Activated CD8-positive, alpha-beta memory T cell treated with anti-CD3 and anti-CD28 coated beads for 1 hour (primary cell): ENCODE results near the gene TSPAN18.

ENCODE experiments used
- DNase-seq, 2 donors: peaks; one replicate each; pipeline ENCODE4 v3.0.0-alpha.2; 2020; ENCODE audit warnings: low read depth in 1 of 2; ENCODE audit errors: extremely low read depth in 1 of 2

The TSPAN18 gene

DNA sequence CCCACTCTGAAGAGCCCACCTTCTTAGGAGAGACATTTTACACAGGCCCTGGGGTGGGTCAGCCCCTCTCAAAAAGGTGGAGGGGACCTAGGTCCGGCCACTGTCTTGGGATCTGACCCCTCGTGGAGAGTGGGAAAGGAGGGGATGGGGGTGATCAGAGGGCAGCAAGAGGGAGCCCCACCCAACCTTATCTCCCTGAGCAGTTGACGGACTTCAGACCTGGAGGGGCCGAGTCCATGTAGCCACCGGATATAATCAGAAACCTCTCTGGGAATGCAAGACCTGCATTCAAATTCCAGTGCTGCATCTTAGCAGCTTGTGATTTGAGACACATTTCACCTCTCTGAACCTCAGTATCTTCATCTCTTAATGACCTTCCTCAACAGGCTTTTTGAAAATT is 179.9 kb downstream of the TSPAN18 start:
- DNase-seq, result no peak

DNA sequence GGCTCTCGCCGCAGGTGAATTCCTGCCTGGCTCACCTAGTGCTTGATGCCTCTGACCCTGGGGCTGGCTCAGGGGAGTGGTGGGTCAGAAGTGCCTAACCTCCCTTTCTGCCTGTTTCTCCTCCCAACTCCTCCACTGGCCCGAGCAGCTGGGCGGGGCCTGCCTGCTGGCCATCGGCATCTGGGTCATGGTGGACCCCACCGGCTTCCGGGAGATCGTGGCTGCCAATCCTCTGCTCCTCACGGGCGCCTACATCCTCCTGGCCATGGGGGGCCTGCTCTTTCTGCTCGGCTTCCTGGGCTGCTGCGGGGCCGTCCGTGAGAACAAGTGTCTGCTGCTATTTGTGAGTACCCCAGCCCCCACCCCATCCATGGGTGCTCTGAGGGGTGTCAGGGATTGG is 182.8 kb downstream of the TSPAN18 start:
- no peak for DNase-seq

DNA sequence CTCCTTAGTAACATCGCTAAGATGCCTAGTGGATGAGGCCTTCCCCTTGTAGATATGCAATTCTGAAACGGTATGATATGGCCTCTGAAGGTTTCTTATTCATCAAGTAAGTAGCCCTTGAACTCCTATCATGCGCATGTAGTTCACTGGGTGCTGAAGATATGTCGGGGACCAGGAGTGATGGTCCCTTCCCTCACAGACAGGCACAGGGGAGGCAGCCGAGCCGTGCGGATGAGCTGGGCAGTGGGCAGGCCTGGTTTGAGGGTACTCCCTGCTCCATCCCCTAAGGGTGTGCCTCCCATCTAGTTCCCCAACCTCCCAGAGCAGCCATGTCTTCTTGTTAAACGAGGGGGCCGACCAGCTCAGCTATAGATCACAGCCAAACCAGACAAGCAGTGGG is 183.8 kb downstream of the TSPAN18 start:
- DNase-seq, result no peak

DNA sequence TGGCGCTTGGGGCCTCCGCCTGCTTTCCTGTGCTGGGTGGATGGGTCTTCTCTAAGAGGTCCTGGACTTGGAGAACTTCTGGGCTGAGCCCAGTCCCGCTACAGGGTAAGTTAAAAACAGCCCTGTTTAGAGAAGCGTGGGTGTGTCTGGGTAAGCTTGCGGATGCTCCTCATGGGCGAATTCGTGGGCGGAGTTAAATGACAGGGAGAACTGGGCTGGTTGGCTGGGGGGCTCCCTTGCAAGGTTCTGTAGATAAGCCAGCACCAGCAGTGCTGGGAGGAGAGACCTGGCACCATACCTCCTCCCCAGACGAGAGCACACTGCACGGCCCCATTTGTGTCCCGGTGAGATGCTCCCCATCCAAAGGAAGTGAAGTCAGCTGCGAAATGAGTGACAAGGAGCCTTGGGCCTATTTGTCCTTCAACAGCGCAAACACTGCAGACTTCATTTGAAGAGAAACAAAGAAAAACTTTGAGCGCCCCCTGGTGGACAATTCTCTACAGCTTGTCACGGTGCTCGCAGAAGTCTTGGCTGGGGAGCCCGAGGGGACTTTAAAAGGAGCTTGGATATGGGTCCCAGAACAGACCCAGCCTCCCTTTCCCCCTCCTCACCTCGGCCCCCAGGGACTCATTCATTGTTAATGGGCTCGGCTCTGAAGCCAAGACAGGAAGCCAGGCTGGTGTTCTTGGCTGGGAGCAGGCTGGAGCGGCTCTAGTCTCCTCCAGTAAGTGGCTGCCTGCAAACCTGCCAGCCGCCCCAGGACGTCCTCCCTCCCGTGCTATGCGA is 184.5 kb downstream of the TSPAN18 start:
- DNase-seq, result peak; percentile 54 to 81

DNA sequence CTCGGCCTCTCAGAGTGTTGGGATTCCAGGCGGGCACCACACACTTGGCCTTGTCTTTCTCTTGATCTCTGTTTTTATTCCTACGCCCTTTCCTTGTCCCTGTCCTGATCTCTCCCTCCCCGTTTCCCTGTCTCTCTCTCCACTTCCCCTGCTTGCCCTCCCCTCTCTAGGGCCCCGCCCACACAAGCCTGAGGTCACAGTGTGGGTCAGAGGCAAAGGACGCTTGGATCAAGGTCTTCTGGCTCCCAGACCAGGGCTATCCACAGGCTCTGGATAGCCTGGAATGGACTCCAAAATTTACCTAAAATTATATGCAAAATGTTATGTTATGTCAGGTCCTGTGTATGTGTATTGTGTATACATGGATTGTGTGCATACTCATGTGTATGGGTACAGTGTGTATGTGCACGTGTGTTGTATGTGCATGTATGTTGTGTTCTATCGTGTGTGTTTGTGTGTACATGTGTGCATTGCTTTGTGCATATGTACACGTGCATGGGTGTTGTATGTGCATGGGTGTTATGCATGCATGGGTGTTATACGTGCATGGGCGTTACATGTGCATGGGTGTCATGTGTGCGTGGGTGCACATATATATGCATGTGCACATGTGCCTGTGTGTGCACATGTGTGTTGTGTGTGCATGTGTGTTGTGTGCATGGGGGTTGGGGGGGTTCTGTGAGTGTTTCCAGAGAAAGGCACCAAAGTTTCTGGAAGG is 185.7 kb downstream of the TSPAN18 start:
- no peak for DNase-seq

DNA sequence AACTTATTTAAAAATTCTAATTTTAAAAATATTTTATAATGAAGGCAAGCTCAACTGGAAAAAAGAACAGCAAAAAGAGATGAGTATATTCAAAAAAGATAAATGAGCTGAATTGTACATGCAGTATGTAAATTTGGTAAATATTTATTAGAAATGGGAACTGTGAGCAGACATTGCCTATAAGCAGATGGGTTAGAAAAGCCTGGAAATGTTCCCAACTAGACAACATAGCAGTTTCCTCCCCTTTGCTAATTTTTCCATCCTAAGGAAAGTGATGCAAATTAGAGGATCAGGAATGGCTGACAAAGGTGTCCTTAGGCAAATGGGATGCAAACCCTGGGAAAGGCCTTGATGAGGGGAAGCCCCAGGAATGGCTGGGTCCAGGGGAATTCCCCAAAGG is 186.7 kb downstream of the TSPAN18 start:
- DNase-seq, result no peak

DNA sequence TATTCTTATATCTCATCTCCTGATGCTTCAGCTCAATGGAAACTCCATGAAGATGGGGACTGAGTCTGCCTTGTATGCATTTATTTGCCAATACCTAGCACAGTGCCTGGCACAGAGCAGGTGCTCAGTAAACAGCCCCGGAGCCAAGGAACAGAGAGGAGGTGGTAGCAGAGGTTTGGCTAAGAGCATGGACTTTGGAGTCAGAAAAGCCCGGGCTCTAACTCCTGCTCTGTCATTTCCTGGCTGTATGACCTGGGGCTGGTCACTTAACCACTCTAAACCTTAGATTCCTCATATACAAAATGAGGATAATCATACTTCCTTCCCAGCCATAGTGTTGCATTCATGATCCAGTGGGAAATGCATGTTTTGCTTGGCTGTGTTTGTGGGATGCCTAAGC is 187.3 kb downstream of the TSPAN18 start:
- DNase-seq, result no peak

DNA sequence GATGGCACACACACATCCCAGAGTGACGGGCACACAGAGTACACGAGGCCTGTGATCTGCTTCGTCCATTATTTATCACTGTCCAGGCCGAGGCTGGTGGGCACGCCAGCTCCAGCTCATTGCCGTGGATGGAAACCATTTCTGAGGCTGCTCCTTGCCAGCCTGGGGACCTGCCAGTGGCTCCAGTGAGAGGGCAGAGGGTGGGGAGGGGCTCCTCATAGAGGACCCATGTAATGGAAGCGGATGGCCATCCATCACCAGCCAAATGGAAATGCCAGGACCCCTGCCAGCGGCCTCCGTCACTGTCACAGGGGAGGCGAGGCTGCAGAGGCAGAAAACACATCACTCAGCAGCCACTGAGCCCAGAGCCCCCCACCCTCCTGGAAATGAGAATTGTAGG is 188.2 kb downstream of the TSPAN18 start:
- DNase-seq, result no peak

DNA sequence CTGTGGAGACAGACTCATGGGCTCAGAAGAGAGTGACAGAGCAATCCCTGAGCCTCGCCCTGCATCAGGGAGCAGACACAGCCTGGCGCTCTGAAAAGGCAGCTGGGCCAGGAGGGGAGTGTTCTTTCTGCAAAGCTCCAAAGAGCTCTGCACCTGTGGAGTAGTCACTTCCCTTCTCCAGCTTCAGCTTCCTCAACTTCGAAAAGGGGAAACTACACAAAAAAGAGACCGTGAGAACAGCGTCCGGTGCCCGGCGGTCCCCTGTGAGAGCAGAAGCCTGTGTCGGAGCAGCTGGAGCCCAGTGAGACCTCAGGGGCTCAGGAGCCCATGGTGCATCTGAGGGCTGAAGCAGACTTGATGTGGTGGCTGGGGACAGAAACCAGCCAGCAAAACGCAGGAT is 188.9 kb downstream of the TSPAN18 start:
- no peak for DNase-seq

DNA sequence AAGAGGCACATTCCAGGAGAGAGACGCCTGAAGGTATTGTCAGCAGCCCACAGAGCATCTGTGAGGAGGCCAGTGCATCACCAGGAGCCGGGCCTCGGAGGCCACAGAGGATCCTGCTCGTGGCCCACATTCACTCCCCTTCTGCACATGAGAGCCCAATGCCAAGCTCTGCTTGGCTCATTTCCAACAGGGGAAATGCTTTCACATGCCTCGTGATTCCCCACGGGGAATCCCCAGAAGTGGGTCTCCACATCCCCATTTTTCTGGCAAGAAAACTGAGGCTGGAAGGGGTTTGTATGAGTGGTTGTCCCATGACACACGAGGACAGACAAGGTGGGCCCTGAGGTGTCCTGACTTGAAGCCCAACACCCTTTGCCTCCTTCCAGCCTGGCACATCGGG is 189.6 kb downstream of the TSPAN18 start:
- no peak for DNase-seq

DNA sequence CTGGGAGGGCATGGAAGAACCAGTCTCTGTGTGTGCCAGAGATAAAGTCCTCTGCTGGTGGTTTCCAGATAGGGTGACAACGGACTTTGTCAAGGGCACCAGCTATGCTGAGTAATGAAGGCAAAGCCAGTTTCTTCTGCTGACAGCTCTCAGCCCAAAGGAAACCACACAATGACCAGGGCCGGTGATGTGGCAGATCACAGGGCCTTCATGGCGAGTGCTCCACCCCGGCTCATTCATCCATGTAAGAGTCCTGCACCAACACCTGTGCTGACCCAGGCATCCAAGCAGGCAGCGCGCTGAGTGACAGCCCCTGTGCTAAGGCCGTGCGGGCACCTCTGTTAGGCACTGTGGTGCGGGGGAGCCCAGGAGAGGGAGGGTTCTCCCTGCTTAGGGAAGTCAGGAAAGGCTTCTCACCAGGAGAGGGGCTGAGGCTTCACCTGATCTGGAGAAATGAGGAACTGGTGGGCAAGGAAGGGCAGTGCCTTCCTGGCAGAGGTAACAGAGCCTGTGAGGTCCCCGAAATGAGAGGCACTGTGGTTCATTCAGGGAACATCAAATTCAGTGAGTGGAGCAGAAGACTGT is 190.1 kb downstream of the TSPAN18 start:
- no peak for DNase-seq

DNA sequence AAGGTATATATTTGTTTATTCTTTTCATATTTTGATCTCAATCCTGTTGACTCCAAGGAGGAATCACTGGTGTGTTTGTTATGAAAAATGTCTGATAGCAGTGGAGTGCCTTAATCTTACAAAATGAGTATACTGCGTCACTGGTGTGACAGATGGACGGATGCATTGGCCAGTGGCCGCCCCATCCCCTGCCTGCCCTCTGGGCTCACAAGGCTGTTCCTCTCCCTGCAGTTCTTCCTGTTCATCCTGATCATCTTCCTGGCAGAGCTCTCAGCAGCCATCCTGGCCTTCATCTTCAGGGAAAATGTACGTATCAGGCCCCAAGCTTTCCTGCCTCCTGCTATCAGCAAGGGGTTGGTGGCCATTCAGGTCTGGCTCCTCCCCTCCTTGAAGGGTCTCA is 191.0 kb downstream of the TSPAN18 start:
- DNase-seq, result no peak

DNA sequence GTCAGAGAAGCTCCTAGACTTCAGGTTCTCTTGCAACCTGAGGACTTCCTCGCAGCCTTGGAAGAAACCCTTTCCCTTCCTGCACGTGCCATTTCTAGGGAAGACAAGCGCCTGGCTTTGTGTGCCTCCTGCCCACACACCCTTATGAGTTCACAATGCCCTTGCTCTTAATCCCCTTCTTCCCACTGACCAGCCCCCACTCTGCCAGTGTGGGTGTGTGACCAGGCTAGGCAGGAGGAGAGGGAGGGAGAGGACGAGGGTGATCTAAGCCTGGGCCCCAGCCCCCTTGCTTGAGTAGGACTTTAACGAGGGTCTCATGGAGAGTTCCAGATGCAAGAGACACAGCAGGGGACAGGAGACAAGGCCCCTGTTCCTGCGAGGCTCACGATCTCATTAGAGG is 193.7 kb downstream of the TSPAN18 start:
- DNase-seq, result no peak

DNA sequence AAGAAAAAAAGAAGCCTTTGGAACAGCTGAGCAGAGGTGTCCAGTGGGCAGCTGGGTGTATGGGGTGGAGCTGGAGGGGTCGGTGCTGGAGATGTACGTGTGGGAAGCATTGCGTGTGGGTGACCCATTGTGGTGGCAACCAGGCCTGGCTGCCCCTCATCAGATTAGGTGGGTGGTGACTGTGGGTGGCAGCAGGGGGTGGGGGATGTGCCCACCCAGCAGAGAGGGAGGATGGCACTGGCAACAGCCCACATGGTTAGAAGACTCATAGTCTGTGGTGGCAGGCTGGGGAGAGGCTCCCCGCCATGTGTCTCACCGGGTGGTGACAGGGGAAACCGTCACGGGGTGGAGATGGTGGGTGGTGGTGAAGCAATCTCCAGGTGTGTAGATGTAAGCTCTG is 196.4 kb downstream of the TSPAN18 start:
- DNase-seq, result no peak

DNA sequence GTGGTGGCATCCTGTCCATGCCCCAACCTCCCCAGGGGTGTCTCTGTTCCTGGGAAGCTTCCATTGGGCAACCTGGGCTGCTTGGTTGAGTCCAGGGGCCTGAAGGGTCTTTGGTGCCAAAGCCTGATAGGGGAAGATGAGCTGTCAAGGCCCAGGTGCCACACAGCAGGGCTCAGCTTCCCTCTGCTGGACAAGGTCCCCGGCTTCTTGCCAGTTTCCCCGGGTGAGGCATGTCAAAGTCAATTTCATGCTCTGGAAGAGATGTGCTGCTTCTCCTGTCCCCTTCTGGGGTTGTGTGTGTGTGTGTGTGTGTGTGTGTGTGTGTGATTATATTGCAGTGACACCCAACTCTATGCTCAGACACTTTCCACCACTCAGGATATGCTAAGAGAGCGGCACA is 197.0 kb downstream of the TSPAN18 start:
- DNase-seq, result no peak

DNA sequence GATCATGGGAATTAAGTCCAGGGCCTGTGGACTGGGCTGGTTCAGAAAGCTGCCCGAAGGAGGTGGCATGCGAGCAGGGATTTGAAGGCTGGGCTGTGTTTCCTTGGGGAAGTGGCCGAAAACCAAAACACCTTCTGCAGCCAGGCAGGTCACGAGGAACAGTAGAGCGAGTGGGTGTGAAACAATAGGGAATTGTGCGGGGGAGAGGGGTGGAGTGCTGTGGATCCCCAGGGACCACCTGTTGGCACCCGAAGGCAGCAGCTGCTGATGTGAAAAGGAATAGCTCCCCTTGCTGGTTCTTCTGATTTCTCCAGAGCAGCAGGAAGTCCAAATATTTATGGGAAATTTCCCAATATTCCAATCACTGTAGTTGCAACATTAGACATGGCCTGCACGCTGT is 199.3 kb downstream of the TSPAN18 start:
- no peak for DNase-seq

DNA sequence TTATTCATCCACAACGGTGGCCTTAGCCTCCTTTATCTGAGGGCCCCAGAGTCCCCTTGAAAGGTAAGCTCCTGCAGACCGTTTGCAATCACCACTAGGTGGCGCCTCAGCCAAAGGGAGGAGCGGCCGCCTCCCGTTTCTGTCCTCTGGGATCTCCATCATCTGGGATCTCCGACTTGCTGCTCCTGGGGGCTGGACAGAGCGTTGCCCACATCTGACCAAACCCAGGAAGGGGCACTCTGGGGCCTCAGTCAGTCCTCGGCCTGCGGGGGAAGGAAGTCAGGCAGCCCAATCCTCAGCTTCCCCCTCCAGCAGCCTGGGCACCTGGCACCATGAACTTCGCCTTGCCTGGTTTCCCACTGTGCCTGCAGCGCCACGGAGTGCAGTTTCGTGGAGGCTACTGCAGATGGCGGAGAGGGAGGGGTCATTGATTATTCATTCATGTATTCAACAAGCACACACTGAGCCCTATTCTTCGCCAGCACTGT is 200.5 kb downstream of the TSPAN18 start:
- DNase-seq, result peak in 1 of 2 donors; percentile 45

DNA sequence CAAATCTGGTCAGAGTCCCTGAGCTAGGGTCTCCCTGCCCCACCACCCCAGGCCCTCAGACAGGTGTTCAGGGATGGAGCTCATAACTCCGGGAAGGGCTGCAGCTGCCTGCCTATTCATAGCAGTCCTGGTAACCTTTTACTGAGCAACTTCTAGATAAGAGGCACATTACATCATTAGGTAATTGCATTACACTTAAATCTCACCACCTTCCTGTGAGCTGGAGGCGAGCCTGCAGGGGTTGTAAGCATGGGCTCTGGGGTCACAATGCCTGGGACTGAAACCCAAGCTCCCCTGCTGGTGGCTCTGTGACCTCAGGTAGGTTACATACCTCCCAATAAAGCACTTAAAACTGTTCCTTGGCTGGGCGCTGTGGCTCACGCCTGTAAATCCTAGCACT is 201.4 kb downstream of the TSPAN18 start:
- no peak for DNase-seq

DNA sequence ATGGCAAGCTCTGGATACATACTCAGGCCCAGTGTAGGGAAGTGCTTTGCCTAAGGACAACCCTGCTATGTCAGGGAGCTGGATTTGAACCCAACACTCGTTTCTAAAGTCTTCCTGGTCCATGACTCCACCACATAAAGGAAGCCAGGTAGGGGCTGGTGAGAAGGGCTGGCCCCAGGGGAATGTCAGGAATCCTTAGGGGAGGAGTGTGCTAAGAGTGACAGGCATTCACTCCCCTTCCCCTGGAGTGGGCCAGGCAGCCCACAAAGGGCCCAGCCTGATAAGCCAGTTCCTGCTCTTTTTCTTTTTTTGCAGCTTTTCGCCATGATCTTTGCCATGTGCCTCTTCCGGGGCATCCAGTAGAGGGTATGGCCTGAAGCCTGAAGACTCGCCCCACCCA is 202.1 kb downstream of the TSPAN18 start:
- DNase-seq, result no peak

DNA sequence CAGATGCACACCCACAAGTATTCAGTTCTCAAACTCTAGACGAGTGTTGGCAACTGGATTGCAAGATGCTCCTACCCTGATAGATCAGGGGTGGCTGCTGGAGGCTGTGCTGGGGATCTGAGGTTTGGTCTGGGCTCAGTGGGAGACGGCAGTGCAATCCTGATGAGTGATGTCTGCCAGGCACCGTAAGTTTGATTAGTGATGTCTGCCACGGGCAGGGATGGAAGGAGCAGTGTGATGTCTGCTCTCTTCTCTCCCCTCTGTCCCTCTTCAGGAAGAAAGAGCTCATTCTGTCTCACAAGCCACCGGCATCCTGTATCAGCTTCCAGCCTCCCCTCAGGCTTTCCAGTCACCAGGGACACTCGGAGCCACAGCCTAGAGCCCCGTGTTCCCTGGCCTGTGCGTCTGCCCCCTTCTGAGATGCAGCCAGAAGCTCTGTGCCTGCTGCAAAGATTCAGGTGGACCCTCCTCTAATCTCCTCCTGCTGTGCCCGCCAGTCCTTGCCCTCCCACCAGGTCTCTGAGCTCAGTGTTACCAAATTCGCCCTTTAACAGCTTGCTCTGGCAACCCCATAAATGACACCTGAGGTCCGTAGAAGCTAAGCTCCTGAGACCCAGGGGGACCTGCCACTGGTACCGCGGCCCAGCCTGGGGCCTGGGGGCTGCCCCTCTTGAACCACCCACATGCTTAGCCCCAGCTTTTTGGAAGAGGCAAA is 204.0 kb downstream of the TSPAN18 start:
- DNase-seq, result no peak

DNA sequence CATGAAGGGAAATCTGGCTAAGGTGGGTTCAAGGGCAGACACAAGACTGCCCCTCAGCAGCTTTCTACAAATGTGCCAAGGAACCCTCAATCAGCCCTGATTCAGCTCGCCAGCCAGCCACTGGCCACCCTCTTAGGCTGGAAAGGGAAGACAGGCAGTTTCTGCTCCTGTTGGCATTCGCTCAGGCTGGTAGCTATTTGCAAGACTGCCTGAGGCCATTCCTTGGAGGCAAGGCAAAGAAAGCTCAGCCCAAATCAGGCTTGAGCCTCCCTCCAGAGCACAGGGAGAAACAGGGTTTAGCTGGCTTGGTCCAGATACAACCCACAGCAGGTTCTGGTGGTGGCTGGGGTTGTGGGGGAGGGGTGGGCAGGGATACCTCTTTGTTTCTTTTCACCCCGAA is 204.7 kb downstream of the TSPAN18 start:
- DNase-seq, result no peak
